GM04503 (cell line): ENCODE results near the gene UPK3B.
"Not testable (repeated sequence)": the region's sequence is repeated elsewhere in the genome, so short reads cannot be mapped to it uniquely, and the experiment has no call there.

Experiments
- DNase-seq: peaks from one replicate; pipeline ENCODE4 v3.0.0-alpha.2; 2012; ENCODE audit warnings: low read depth

UPK3B gene

GRCh38 chr7:76492139-76492538, 18.2 kb upstream of the UPK3B start:
- DNase-seq, result not testable (repeated sequence)

DNA sequence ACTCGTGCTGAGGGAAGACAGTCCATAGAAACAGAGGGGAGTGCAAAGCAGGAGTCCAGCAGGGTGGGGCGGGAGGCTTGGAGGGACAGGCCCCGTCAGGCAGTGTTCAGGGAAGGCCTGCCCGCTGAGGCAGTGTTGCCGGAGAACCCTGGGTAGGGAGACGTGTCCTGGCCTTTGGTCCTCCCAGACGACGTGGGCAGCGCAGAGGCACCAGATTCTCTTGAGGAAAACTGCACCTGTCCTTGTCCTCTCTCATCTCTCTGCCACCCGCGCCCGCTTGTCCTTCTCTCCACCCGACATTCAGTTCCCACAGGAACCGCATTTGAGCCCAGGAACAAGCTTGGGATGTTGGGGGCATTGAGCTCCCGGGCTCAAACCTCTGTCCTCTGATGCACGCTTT, 14.6 kb upstream of the UPK3B start:
- DNase-seq, result not testable (repeated sequence)

DNA sequence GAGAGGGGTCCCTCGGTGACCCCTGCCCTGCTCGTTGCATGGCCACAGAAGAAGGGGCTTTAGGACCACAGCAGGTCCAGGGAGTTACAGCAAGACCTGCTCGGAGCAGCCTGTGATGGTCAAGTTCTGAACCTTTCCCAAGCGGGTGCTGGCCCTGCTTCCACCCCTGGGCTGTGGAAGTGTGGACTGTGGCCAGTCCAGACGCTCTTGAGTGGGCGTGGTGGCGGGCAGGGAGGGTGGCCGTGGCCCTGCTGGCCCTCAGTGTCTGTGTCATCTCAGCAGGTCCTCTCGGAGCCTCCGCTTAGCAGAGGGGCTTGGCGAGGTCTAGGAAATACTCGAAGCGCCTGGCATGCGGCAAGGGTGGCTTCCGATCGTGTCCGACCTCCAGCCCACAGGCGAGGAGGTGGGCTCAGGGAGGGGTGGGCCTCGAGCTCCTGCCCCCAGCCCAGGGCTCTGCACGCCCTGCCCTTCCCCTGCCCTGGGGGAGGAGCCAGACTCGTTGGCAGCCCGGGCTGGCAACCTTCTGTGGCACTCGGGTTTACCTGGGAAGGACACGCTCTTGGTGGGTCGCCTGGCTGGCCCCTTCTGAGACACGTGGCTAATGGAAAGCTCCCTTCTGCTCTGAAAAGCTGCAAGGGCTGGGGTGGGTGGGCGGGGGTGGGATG, 12.3 kb upstream of the UPK3B start:
- DNase-seq, result not testable (repeated sequence)

- not testable (repeated sequence) for DNase-seq
These were observed 11.7 kb upstream of the UPK3B start for GRCh38 chr7:76498583-76499200.

GRCh38 chr7:76499201-76499923, 11.0 kb upstream of the UPK3B start:
- DNase-seq, result not testable (repeated sequence)

GRCh38 chr7:76499924-76500241, 10.5 kb upstream of the UPK3B start:
- not testable (repeated sequence) for DNase-seq

DNA sequence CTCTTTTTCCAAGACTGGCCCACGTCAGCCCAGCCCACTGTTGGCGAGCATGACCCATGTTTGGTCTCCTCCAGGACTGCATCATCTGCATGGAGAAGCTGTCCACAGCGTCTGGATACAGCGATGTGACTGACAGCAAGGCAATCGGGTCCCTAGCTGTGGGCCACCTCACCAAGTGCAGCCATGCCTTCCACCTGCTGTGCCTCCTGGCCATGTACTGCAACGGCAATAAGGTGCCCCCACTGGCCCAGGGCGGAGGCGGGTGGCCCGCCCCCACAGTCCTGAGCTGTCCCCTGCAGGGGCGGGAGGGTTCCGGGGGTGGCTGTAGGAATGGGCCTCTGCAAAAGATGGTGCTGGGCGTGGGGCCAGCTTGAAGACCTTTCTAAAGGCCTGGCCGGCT, 8.1 kb upstream of the UPK3B start:
- not testable (repeated sequence) for DNase-seq

GRCh38 chr7:76502836-76503235, 7.5 kb upstream of the UPK3B start:
- not testable (repeated sequence) for DNase-seq

GRCh38 chr7:76503244-76503643, 7.1 kb upstream of the UPK3B start:
- DNase-seq, result not testable (repeated sequence)

- not testable (repeated sequence) for DNase-seq
These were observed 5.8 kb upstream of the UPK3B start for GRCh38 chr7:76504351-76505167.

GRCh38 chr7:76505168-76506080, 4.9 kb upstream of the UPK3B start:
- no peak for DNase-seq

DNA sequence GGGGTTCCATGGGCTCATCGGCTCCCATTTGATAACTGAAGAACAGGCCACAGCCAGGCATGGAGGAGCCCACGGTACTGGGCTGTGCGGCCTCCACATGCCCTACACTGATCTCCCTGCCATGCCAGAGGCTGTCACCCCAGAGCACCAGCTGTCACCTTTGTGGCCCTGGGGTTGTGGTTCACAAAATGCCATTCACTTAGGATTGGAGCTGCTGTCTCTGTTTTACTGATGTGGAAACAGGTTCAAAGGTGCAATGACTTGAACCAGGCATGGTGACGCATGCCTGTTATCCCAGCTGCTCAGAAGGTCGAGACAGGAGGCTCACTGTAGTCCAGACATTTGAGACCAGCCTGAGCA, 4.3 kb upstream of the UPK3B start:
- no peak for DNase-seq

DNA sequence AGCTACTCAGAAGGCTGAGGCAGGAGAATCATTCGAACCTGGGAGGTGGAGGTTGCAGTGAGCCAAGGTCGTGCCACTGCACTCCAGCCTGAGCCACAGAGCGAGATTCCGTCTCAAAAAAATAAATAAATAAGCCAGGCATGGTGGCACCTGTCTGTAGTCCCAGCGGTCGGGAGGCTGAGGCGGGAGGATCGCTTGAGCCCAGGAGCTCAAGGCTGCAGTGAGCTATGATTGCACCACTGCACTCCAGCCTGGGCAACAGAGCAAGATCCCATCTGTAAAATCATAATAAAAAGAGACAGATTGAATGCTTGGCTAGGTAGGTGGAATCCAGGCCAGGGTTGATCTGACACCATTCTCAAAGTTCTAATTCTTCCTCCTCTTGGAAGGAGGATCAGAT, 3.7 kb upstream of the UPK3B start:
- DNase-seq, result not testable (repeated sequence)

DNA sequence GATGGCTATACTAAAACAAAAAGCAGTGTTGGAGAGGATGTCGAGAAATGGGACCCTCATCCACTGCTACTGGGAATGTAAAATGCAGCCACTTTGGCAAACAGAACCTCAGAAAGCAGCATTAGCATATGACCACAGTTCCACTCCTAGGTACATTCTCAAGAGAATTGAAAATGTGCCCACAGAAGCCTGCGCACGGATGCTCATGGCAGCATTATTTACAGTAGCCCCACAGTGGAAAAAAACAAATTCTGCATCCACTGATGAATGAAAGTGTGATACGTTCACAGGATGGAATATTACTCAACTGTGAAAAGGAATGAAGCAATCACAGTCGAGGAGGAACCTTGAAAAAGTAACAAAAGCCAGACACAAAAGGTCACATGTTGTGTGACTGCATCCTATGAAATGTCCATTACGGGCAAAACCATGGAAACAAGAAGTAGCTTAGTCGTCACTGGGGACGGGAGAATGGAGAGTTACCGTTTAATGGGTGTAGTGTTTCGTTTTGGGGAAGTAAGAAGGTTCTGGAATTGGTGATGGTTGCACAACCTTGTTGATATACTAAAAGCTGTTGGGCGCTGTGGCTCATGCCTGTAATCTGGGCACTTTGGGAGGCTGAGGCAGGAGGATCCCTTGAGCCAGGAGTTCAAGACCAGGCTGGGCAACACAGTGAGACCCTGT, 2.5 kb upstream of the UPK3B start:
- no peak for DNase-seq

- DNase-seq, result not testable (repeated sequence)
These were observed 1.0 kb downstream of the UPK3B start for GRCh38 chr7:76511200-76511910.

DNA sequence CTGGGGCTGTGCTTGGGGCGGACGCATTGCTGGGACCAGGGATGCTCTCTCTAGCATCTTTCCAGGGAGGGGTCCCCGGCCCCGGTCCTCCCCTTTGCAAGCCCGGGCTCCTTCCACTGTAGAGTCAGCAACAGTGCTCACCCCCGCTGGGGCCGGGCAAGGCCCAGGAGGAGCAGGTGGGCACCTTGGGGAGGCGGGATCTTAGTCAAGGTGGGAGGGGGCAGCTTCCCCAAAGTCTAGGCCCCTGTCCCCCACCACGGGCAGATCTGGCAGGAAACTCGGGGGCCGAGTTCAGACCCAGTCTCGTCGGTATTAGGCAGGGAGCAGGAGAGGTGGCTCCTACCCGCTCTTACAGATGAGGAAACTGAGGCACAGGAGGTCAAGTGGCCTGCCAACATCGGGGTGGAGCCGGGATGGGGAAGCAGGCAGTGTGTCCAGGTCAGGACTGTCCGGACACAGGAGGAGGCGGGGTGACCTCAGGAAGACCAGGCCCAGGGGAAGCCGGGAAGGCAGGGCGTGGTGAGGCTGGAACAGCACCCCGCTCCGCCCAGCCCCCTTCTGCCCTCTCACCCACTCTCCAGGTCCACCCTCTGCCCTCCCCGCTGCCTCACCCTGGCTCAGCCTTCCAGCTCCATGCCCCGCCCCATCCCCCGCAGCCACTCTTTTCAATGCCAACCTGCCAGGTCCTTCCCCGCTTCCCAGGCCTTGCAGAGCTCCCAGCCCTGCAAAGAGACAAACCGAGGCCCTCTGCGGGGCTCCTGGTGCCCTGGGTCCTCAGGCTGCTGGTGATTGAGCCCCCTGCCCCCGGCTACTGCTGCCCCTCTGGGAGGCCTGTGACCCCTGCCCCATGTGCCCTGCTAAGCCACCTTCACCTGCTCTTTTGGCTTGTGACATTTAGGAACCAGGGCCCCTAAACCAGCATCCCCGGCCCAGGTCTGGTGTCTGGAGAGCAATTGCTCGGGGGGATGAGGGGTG, 1.8 kb downstream of the UPK3B start:
- DNase-seq, result not testable (repeated sequence)

- no peak for DNase-seq
These were observed 2.8 kb downstream of the UPK3B start for GRCh38 chr7:76512941-76513816.
